ENCODE data around the gene PLXNA2.

PLXNA2 gene

DNA sequence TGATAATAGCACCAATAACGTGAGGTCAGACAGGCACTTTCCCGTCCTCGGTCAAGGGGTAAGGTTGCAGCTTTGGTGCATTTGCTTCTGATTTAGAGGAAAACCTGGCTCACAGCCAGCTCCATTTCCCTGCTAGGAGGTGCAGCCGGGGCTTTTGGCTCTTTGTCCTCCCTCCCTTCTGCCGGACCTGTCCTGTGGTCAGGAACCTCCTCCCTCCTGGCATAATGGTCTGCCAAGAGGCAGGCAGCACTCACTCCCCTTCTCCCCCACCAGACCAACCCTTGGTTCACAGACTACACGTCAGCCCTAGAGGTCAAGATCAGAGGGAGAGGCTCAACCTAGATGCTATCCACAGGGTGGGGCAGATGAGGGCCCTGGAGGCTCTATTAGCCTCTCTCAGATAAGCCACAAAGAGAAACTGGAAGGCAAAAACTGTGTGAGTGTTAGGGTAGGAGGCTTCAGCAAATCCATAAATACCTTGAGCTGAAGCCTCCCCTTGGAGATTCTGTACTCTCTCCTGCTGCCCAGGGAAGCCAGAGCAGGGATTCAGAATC is 64.8 kb downstream of the PLXNA2 start:
- no peak for DNase-seq

DNA sequence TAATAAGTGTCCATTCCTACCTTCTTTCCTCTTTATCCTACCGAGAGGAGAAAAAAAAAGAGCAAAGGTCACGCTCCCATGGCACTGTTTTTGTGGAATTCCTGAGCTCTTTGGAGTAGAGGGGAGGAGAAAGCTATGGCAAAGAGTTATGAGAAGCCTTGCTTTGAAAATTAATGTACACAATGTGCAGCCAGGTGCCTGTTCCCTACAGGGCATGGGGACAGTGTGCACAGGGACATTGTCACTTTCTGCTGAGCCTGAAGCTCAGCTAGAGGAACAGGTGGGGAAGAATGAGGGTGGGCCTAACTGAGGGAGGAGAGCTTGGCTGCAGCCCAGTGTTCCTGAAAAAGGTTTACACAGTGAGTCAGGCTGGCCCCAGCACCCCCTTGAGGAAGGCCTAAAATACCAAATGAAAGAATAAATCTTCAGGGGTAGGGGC is 66.1 kb downstream of the PLXNA2 start:
- DNase-seq = no peak

DNA sequence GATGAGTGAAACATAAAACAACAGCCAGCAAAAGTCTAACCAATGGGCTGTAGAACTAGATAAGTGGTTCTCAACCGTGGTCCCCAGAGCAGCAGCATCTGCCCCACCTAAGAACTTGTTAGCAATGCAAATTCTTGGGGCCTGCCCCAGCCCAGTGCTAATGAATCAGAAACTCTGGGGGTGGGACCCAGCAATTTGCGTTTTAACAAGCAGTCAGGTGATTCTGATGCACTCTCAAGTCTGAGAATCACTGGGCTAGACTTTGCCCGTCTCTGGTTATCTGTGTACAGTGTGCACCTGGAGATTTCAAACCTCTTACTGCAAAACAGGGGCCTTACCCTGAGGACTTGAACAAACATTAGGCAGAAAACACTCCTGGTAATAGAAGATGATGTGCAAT is 66.5 kb downstream of the PLXNA2 start:
- DNase-seq = no peak

DNA sequence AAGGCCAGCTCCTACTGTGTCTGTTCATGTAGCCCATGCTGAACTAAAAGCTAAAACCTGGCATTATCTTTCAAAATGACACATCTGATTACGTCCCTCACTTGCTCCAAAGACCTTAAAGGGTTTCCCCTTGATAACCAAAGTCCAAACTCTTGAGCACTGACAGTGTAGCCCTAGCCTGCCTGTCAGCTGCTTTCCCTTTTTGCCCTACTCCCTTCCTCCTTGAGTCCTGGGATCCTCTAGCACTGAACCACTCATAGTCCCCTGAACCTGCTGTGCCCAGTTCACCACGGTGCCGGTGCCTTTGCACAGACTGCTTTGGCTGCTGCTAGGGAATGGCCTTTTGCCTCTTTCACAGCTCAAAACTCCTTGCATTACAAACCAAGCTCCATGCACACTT is 67.5 kb downstream of the PLXNA2 start:
- DNase-seq = no peak

DNA sequence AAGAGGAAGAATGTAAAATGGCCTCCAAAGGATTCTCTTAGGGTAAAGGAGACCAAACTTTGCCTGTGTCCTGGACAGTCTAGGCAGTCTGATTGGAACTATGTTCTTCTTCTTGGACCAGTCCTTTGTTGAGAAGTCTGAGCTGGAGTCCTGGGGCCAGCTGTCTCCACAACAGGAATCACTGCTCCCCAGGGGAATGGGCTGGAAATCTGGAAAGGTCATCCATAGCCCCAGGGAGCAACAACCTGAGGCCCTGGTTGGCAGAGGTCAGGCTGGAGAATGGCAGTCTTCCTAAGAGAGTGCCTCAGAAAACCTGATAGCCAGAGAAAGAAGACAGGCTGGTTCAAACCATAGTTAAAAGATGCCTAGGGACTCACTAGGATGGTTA is 68.7 kb downstream of the PLXNA2 start:
- no peak for DNase-seq

DNA sequence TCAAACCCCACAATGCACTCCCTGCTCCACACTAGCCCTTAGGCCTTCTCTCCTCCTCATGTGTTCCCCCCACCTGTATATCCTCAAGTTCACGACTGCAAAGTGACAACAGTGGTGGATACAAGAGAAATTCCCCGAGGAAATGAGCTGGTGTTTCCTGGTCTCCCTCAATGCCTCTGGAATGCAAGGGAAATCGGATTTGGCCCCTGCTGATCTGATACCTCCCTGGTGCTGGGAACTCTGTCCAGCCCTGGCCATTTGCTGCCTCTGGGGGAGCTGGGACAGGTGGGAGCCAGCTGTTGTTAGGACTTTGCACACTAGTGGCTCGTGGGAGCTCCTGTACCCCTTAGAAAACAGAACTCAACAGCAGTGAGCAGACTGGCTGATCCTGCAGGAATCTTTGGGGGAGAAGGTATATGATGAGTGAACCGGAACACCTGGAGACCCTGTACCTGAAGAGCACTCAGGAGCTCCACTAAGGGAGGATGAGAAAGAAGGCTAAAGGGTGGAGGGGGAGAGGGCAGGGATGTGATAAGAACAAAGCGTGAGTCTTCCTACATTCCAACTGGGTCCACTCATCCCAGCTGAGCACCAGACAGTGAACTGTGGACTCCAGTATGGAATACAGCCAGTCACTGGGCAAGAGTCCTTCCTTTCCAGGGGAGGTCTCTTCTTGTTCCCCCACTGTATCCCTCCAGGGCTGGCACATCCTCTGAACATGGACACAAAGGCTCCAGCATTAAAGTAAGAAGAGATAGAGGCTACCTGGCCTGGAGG is 69.3 kb downstream of the PLXNA2 start:
- no peak for DNase-seq

DNA sequence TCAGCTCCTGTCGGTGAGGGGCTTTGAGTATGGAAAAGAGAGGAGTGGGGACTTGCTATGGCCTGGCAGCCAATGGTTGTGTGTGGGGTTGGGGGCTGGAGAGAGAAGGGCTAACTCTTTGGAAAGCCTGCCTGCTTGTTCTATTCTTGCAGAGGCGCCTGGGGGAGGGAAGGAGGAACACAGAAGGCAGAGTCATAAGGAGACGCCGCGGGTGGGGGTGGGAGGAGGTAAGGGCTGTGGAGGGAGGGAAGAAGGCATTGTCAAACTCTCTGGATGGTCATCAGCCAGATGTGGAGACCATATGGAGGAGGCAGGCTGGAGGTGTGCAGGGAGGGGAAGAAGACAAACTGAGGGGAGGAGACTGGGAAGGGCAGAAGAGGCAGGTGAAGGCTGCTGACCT is 70.0 kb downstream of the PLXNA2 start:
- DNase-seq = no peak

DNA sequence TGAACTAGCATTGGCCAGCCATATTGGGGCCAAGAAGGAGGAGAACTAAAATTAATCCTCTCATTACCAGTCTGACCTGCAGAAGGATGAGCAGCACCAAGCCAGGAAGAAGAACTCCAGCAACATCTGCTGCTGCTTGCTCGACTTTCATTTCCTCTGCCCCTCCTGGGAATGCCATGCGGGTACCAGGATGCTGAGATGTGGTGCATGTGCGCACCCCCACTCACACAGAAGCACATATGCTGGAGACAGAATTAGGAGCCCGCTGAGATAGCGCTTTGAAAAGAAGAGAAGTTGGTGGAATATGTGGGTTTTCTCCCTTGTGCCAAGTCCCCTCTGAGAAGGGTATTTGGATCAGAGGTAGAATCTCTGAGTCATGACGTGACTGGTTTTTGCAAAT is 70.4 kb downstream of the PLXNA2 start:
- DNase-seq = no peak

DNA sequence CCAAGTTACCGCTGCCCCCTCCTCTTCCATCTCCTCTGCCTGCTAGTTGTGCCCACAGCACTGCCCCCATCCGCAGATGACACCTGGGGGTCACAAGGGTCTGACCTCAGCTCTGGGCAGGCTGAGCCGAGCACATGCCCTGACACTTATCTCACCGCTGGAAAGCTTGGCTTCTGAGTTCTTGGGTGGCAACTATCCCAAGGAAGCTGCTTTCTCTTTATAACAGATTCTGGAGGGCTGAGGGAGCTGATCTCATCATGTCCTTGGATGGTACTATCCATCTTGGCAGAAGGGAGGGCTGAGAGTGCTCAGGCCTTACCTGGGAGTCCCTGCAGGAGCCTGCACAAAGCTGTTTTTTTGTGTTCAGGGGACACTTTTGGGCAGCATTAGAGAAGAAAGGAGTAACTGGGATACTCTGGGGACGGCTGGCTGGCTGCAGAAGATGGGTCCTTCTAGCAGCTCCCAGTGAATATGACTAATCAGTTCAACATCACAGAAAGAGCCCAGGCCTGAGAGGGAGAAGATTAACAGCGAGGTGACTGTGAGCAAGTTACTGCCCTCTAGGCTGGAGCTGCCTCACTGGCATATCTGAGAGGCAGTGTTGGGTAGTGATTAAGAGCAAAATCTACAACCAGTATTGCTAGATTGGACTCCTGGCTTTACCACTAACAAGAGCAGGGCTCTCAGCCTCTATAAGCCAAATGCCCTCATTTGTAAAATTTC is 71.6 kb downstream of the PLXNA2 start:
- no peak for DNase-seq

DNA sequence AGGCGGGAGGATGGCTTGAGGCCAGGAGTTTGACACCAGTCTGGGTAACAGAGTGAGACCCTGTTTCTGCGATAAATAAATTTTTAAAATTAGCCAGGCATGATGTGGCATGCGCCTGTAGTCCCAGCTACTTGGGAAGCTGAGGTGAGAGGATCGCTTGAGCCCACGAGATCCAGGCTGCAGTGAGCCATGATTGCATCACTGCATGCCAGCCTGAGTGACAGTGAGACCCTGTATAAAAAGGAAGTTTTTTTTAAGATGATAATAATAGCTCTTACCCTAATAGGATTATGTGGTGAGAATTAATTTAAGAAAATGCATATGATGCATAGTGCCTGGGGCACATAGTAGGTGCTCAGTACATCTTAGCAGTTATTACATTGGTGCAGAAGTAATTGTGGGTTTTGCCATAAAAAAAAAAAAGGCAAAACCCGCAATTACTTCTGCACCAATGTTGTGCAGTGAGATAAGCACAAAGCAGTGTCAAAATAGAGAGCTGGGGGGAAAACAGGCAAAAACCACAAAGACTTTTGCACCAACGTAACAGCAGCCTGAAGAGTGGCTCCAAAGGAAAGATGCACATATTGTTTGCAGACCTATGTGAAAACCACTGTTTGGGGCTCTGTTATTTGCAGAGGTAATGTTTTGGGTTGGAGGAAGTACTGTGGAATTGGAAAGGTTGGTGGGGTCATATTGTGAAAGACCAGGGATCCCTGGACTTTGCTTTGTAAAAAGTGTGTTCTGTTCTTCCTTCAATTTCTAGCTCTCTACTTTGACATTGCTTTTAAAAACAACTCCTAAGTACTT is 72.4 kb downstream of the PLXNA2 start:
- no peak for DNase-seq

DNA sequence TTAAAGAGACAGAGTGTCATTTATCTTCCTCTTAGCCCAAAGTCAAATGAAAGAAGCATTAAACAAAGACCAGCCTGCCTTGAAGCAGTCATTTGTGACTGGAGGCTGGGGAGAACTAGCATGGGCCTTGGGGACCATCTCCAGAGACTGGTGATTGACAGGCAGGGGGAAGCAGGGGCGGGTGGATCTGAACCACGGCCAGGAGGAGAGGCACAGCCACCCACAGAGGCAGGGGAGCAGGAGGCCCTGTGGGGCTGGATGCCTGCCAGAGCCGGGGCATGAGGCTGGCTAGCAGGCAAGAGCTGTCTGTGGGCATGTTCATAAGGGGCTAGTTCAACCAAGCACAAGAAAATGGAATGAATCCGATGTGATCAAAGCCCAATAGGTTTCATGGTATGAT is 73.9 kb downstream of the PLXNA2 start:
- no peak for DNase-seq

DNA sequence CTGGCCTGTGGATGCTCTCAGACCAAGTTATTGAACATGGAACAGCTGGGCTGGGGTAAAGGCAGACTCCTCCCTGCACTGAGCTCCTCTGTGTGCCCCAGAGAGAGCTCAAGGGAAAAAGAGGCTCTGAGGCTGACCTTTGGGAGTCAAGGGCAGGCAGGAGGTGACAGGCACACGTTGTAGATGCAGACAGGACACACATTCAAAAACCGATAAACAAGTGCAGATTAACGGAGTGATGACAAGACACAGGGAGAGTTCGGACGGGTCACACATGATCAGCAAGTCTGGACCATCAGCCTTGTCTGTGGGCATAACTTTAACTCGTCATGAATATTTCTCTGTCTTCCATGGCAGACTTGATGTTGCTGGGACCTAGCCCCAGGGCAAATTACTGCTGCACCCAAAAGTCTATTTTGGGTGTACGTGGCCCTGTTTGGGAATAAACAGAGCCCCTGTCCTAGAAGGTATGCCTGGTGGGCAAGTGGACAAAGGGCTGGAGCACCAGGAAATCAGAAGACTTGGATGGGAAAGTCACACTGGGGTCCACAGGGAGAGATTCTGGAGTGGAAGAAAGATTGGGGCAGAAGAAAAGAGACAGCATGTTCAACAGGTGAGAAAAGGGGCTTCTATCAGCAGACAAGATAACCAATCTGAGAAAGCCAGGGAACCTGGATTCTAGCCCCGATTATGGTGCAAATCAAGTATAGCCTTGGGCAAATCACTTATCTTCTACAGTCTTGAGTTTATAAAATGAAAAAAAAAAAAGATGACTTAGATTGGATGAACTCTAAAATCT is 74.9 kb downstream of the PLXNA2 start:
- no peak for DNase-seq

DNA sequence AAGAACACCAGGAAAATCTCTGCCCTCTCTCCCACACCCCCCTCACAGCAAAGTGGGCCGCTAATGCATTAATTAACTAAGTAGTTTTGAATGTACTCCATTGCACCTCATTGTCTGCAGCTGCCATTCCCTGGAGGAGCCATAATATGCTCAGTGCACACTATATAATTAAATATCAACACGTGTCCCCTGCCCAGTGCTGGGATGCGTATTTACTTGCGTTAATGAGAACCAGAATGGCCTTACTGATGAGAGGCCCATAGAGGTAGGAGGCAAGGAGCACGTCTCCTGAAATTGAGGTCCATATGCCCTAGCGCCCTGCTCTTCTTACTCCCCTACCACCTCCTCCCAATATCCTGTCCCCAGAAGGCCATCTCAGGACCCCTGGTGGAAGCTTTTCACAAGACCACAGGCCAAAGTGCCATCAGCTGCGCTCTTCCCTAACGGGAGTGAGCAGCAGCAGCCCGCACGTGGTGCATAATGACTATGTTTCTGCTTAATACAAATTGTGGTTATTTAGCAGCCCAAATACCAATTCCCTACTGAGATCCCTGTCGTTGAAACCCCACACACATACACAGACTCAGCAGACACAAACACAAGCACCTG is 76.8 kb downstream of the PLXNA2 start:
- no peak for DNase-seq

DNA sequence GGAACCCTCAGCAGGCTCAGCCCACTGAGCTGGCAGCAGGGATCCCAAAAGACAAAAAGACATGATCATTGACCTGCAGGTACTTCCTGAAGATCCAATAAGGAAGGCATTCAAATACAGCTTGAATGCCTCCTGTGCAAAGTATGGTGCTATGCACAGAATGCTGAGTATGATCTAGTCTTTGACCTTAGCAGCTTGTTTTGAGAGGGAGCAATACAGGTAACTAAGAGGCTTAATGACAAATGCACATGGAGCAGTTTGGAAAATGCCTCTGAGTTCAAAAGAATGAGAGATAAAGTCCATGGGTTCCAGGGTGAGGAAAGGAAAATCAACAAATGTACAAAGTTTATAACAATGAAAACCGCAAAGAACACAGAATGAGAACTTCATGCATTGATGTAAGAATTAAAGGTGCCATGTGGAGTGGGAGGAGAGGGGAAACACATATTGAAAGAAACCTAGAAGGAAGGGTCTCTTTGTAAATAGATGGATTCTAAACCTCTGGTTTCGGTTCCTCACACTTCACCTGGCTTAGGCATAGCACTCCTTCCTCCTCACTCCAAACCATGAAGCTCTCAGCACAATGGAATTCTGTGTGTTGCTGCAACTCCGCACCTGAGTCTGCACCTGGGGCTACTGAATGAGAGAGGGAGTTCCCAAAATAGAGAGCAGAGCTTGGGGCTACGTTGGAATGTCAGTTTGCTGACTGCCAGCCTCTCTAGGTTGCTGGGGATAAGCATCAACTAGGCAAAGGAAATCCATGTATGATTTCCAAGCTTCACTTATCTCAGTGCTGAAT is 77.6 kb downstream of the PLXNA2 start:
- DNase-seq = no peak

DNA sequence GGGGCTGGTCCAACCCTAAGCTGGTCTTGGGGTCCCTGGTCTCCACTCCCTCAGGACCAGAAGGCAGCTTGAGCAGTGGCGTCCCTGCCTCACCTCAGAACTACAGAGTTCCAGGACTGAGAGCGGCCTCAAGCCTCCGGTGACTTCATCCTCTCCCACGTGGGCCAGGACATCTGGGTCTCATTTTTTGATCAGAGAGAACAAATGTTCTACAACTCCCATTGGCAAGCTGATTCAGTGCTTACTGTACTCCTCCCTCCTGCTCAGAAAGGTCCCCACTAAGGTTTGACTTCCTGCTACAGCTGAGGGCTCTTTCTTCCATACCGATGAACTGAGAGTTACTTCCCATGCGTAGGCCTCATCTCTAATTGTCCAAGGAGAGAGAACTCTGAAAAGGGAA is 78.5 kb downstream of the PLXNA2 start:
- no peak for DNase-seq

DNA sequence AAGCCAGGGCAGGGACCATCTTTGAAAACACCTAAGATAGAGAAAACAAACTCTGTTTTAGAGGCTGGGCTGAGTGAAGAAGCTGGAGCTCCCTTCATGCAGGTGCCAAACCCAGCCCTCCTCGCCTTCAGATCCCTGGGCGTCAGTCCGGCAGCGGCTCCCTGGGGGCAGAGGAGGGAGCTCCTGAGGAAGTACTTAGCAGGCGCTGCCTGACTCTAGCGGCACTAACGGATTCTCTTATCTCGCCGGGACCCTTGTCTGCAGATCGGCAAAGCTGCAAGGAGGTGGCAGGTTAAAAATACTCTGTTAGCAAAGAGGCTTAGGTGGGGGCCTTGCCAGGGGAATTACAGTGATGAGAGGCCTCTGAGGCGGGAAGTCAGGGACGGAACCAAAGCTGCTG is 79.6 kb downstream of the PLXNA2 start:
- no peak for DNase-seq

DNA sequence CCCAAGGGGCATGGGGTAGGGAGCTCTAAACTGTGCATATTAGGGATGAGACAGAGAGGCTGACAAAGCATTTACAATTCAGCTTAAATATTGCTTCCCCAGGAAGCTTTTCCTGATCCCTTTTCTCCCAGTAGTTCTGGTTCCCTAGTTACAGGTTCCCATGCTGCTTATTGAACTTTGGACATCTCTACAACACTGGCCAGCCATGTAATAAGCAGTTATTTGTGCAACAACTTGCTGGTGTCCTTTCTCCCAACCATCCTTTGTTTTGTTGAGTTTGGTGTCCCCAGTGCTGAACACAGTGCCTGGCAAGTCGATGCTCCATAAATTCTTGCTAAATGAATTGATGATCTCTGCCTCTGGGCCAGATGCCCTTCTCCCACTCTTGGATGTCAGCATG is 80.6 kb downstream of the PLXNA2 start:
- no peak for DNase-seq

DNA sequence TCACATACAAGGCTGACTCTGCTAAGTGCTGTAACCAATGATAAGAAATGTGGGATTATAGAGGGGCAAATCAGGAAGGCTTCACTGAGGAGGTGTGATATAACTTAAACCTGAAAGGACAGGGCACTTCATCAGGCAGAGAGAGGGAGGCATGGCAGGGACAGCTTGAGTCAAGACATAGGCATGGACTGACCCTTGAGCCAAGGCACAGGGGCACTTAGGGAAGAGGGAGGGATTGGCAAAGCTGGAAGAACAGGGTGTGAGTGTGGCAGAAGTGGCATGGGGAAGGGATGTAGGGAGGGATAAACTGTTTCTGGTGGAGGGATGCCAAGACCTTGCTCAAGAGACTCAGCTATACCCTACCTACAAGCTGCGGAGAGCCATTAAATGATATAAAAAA is 81.3 kb downstream of the PLXNA2 start:
- no peak for DNase-seq

DNA sequence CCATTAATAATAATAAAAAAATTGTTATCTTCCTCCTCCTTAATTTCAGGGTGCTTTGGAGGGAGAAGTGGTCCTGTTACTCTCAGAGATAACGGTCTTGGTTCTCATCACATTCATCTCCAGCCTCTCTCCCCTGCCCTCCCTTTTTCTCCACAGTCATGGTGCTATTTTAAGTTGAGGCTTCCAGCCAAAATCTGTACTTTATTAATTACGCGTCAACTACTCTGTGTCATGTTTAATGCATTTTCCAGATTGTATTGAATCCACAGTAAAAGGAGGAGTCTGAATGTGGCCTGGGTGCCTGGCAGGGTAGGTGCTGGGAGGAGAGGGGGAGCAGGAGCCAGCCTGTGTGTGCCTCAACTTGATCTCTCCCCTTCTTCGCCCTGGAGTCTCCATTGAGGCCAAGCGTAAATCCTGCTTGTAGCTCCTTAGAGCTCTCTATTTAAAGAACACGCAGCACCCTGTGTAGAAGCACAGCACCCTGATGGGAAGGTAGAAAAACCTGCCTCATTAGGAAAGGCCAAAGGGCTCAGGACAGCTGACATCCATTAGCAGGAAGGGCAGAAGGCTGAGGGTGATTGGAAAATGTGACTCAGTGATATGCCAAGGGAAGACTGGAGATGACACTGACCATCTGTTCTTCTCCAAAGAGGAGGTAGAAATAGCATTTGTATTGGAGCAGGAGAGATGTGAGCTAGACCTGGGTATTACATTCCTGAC is 82.4 kb downstream of the PLXNA2 start:
- DNase-seq = no peak

DNA sequence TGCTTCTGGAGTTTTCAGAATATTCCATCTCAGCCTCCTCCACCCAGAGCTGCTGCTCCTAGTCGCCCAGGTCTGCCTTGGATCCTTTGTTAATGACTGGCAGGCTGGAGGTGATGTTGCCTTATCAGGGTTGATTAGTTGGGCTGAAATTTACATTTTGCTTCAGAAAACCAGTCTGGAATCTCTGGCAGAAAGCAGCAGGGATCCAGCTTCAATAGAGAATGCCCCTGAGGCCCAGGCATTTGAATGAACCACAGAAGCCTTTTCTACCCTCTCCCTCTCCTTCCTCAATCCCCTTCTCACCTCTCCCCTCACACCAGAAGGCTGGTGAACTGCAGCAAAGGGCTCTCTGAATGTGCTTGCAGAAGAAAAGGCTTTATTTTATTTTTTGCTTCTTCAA is 83.2 kb downstream of the PLXNA2 start:
- DNase-seq = no peak
